ENCODE measurements around the gene SLC66A1. TPM values are rescaled to one million over a fixed set of nuclear protein-coding genes. Genes with fewer than 3 reads are reported as not detected.
A peak's percentile ranks its signal among the peaks of the same experiment; 100 is the strongest.

The SLC66A1 gene
- total RNA-seq, 1 donor from 2014 or later: 18.8 TPM

DNA sequence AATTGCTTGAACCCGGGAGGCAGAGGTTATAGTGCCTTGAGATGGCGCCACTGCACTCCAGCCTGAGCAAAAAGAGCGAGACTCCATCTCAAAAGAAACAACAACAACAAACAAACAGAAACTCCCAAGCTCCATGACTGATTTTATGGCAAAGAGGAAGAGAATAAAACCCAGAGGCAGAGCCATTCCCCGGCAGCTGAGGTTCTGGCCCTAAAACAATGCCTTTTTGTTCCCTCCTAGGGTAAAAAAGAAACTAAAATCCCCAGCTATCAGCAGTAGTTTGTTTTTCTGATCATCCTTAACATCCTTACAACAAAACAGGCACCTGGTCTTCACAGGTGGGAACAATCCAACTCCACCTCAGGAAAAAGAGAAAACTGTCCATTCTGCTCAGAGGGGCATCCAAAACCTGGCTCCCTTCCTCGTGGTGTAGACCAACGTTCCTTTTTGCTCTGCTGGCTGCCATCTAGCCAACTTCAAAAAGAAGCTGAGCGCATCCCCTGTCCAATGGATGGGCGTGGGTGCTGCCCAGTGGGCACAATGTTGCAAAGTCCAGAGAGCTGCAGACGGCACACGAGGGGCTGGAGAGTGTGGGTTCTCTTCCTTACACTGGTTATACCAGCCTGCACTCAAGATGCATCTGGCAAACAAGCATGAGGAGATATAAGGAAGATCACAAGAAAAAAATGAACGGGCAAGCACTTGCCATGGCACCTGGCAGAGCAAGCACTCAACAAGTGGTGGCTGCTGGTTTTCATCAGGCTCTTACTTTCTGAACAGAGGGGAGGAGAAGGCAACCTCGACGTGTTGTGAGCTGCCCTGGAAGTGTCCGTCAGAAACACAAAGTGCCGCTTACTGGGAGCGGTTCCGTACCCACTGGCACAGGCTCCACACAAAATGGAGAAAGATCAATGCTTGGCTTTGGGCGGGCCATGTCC lies 54.7 kb downstream of the SLC66A1 start:
- peaks cover 9% of the 10 kb centered on the region for H3K36me3 Mint-ChIP-seq (ENCODE audit: low read depth)
- H3K4me1 Mint-ChIP-seq (ENCODE audit: low read depth): peaks cover 29% of the 10 kb centered on the region
- peak overlapping the region; percentile 60 for H3K27ac Mint-ChIP-seq (ENCODE audit: unreplicated experiment)
- DNase-seq (ENCODE audit: low spot score): no peak
- H3K9me3 Mint-ChIP-seq (ENCODE audit: low read depth): no peaks in the 10 kb centered on the region
- H3K27me3 Mint-ChIP-seq (ENCODE audit: low read depth): no peaks in the 10 kb centered on the region
- no peak for TF ChIP-seq CTCF (IDR thresholded peaks at IDR 0.05)
- H3K4me3 Mint-ChIP-seq (ENCODE audit: unreplicated experiment): no peak overlapping the region

GRCh38 chr1:19367584-19368041 lies 55.5 kb downstream of the SLC66A1 start:
- DNase-seq (ENCODE audit: low spot score): no peak
- peak overlapping the region; percentile 33 for H3K27ac Mint-ChIP-seq (ENCODE audit: unreplicated experiment)
- peaks cover 9% of the 10 kb centered on the region for H3K36me3 Mint-ChIP-seq (ENCODE audit: low read depth)
- no peaks in the 10 kb centered on the region for H3K27me3 Mint-ChIP-seq (ENCODE audit: low read depth)
- peaks cover 29% of the 10 kb centered on the region for H3K4me1 Mint-ChIP-seq (ENCODE audit: low read depth)
- no peak overlapping the region for H3K4me3 Mint-ChIP-seq (ENCODE audit: unreplicated experiment)
- H3K9me3 Mint-ChIP-seq (ENCODE audit: low read depth): no peaks in the 10 kb centered on the region
- TF ChIP-seq CTCF (IDR thresholded peaks at IDR 0.05): no peak

DNA sequence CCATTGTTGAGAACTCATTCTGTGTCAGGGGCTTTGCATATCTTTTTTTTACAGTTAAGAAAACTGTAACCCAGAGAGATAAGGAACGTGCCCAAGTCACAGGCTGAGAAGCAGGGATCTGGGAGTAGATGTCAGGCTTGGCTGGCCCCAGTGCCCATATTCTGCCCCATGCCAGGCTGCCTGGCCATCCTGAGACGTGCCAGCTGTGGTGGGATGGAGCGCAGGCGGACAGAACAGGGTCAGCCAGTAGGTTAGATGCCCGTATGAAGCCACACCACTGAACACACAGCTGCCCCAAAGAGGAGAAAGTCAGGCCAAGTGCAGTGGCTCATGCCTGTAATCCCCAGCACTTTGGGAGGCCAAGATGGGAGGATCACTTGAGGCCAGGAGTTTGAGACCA lies 55.9 kb downstream of the SLC66A1 start:
- Mint-ChIP-seq H3K36me3 (ENCODE audit: low read depth) (peaks cover 9% of the 10 kb centered on the region), H3K27ac (ENCODE audit: unreplicated experiment) (peak overlapping the region; percentile 33)
- TF ChIP-seq CTCF (IDR thresholded peaks at IDR 0.05): no peak

DNA sequence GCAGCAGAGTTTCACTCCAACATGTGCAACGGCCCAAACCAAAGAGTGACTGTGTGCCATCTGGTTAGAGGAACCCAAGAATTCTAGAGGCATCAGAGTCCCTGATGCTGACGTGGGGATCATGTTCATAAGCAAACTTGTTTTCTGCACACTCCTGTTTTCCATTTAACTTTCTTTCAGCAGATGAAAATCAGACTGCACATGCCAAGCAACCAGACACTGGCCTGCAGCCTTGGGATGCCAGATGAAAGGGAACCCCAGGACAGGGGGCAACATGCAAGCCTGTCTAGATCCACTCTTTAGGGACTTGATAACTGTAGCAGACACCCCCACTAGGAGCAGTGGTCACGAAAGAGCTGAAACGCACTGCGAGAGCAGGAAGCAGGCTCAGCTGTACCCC lies 56.8 kb downstream of the SLC66A1 start:
- peaks cover 9% of the 10 kb centered on the region for H3K36me3 Mint-ChIP-seq (ENCODE audit: low read depth)
- peaks cover 29% of the 10 kb centered on the region for H3K4me1 Mint-ChIP-seq (ENCODE audit: low read depth)
- H3K27ac Mint-ChIP-seq (ENCODE audit: unreplicated experiment): no peak overlapping the region
- no peak overlapping the region for H3K4me3 Mint-ChIP-seq (ENCODE audit: unreplicated experiment)
- no peaks in the 10 kb centered on the region for H3K27me3 Mint-ChIP-seq (ENCODE audit: low read depth)
- H3K9me3 Mint-ChIP-seq (ENCODE audit: low read depth): no peaks in the 10 kb centered on the region
- DNase-seq (ENCODE audit: low spot score): no peak
- no peak for TF ChIP-seq CTCF (IDR thresholded peaks at IDR 0.05)

More for the DNA sequence above, 55.9 kb downstream of the SLC66A1 start:
- no peak for DNase-seq (ENCODE audit: low spot score)
- Mint-ChIP-seq H3K4me3 (ENCODE audit: unreplicated experiment) (no peak overlapping the region), H3K9me3 (ENCODE audit: low read depth) (no peaks in the 10 kb centered on the region), H3K27me3 (ENCODE audit: low read depth) (no peaks in the 10 kb centered on the region), H3K4me1 (ENCODE audit: low read depth) (peaks cover 29% of the 10 kb centered on the region)

DNA sequence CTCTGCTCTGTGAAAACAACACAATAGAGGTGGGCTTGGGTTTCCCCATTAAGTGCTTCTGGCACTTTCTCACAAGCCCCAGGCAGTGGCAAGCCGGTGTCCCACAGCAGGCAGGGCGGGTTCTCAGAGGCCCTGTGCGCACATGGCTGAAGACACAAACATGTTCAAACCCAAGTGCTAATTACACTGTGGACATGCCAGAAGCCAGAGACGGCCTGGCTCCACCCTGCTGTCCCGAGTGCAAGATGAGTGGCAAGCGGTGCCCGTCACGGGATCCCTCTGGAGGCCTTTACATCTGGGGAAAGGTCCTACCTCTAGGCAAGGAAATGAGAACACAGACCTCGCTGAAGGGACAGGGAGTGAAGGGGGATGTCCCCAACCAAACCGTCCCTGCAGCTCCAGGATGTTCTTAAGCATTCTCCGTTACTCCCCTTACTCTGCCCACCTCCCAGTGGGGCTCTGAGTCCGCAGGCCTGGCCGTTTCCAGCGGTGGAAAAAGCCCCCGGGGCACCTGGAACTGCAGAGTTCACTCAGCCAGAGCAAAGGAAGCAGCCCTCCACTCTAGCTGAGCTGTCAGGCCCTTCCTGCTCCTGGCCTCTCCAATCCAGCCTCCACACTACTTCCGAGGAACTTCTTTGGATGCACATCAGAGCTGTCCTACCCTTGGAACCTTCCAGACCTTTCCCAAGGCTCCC lies 57.4 kb downstream of the SLC66A1 start:
- Mint-ChIP-seq H3K4me1 (ENCODE audit: low read depth) (peaks cover 26% of the 10 kb centered on the region), H3K4me3 (ENCODE audit: unreplicated experiment) (no peak overlapping the region), H3K9me3 (ENCODE audit: low read depth) (no peaks in the 10 kb centered on the region), H3K36me3 (ENCODE audit: low read depth) (peaks cover 6% of the 10 kb centered on the region), H3K27me3 (ENCODE audit: low read depth) (no peaks in the 10 kb centered on the region), H3K27ac (ENCODE audit: unreplicated experiment) (no peak overlapping the region)
- TF ChIP-seq CTCF (IDR thresholded peaks at IDR 0.05): no peak
- no peak for DNase-seq (ENCODE audit: low spot score)
